Immature natural killer cell (primary cell): Measurements from ENCODE around the gene PCK1. TPM values are rescaled to one million over a fixed set of nuclear protein-coding genes. Genes with fewer than 3 reads are reported as not detected.

Source experiments
- DNase-seq, 3 donors: peaks; one replicate each; pipeline ENCODE4 v3.0.0; 2022; ENCODE audit warnings: mixed read lengths in 1 of 3
- H3K27ac Mint-ChIP-seq, 6 donors: one replicate each; pipeline ENCODE4 v1.8.0; 2020; ENCODE audit warnings: mixed read lengths in 6 of 6, mild to moderate bottlenecking in 5 of 6, inconsistent platforms in 4 of 6, moderate library complexity in 3 of 6
- H3K27me3 Mint-ChIP-seq, 3 donors: one replicate each; pipeline ENCODE4 v1.8.0; 2020 to 2021; ENCODE audit warnings: low read depth in 3 of 3, mild to moderate bottlenecking in 3 of 3, mixed read lengths in 3 of 3, moderate library complexity in 3 of 3, inconsistent platforms in 1 of 3
- H3K36me3 Mint-ChIP-seq, 3 donors: one replicate each; pipeline ENCODE4 v1.8.0; 2020; ENCODE audit warnings: mixed read lengths in 3 of 3, inconsistent platforms in 2 of 3, mild to moderate bottlenecking in 2 of 3
- H3K4me1 Mint-ChIP-seq, 2 donors: one replicate each; pipeline ENCODE4 v1.8.0; 2020; ENCODE audit warnings: inconsistent platforms in 2 of 2, mild to moderate bottlenecking in 2 of 2, mixed read lengths in 2 of 2, moderate library complexity in 1 of 2
- H3K4me3 Mint-ChIP-seq, 5 donors: one replicate each; pipeline ENCODE4 v1.8.0; 2020; ENCODE audit warnings: mild to moderate bottlenecking in 5 of 5, mixed read lengths in 5 of 5, inconsistent platforms in 3 of 5, moderate library complexity in 3 of 5
- H3K9me3 Mint-ChIP-seq, 6 donors: one replicate each; pipeline ENCODE4 v1.8.0; 2020; ENCODE audit warnings: mild to moderate bottlenecking in 6 of 6, mixed read lengths in 6 of 6, inconsistent platforms in 4 of 6, moderate library complexity in 3 of 6
- polyA plus RNA-seq, 3 donors: library from polyadenylated mRNA; unstranded; fragments of 300-500 nt; fragmentation: Illumina TruSeq; gene quantifications; one replicate each; pipeline ENCODE4 v1.2.3, GENCODE V29; 2021

The PCK1 gene
- polyA plus RNA-seq, 3 donors from 2014 or later, result not detected

GRCh38 chr20:57527728-57528127 is 33.2 kb upstream of the PCK1 start:
- DNase-seq, result no peak
- peaks cover 0 to 9% (median 1%) of the 10 kb centered on the region in 3 donors for H3K27me3 Mint-ChIP-seq

DNA sequence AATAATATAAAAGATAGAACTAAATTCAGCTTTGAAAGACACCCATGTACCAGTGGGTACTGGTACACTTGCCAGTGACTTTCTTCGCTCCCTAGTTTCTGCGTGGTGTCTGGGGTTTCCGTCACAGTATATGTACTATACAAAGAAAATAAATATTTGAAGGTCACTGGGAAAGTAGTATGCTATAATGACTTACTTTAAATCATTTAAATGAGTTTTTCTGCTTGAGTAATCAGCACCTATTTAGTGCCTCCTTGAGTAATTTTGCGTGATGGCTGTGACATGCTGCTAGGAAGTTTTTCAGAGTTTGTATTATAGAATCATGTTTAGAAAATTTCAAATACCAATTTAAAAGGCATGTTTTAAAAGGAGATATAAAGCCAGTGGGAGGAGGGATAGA is 32.8 kb upstream of the PCK1 start:
- no peaks in the 10 kb centered on the region for H3K4me1 Mint-ChIP-seq
- H3K9me3 Mint-ChIP-seq, result no peaks in the 10 kb centered on the region
- H3K27me3 Mint-ChIP-seq, result peaks cover 0 to 9% (median 1%) of the 10 kb centered on the region in 3 donors
- no peaks in the 10 kb centered on the region for H3K36me3 Mint-ChIP-seq
- no peak for DNase-seq
- H3K4me3 Mint-ChIP-seq, result no peak overlapping the region
- no peak overlapping the region for H3K27ac Mint-ChIP-seq

More at GRCh38 chr20:57527728-57528127, 33.2 kb upstream of the PCK1 start:
- H3K4me3 Mint-ChIP-seq, result no peak overlapping the region
- no peaks in the 10 kb centered on the region for H3K36me3 Mint-ChIP-seq
- H3K27ac Mint-ChIP-seq, result no peak overlapping the region
- H3K9me3 Mint-ChIP-seq, result no peaks in the 10 kb centered on the region
- no peaks in the 10 kb centered on the region for H3K4me1 Mint-ChIP-seq

DNA sequence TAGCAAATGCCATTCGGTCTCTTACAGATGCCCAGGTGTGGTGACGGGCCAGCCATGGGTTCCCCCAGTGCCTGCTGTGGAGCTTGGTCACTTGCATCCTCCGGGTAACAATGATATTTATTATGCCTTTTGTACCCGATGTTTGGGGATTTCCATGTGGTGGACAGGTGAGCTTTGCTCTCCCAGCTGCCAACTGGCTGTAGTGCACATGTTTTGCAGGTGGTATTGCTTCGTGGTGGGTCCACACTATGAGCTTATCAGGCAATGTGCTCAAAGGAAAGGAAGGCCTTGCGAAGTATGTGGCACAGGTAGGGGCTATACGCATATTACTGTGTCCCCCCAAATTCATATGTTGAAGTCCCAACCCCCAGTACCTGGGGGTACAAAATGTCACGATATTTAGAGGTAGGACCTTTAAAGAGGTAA is 31.7 kb upstream of the PCK1 start:
- Mint-ChIP-seq H3K36me3 (no peaks in the 10 kb centered on the region), H3K9me3 (no peaks in the 10 kb centered on the region), H3K4me1 (no peaks in the 10 kb centered on the region), H3K27ac (no peak overlapping the region), H3K27me3 (peaks cover 1 to 12% (median 3%) of the 10 kb centered on the region in 3 donors), H3K4me3 (no peak overlapping the region)
- no peak for DNase-seq

DNA sequence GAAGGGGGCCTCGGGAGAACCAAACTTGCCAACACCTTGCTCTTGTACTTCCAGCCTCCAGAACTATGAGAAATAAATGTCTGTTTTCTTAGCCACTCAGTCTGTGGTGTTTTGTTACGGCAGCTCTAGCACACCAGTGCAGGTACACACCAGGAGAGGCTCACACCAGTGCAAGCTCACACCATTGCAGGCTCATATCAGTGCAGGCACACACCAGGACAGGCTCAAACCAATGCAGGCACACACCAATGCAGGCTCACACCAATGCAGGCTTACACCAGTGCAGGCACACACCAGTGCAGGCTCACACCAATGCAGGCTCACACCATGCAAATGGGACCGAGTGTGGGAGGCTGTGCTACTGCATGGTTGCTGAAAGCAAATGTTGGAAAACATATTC is 31.1 kb upstream of the PCK1 start:
- no peaks in the 10 kb centered on the region for H3K4me1 Mint-ChIP-seq
- H3K36me3 Mint-ChIP-seq, result no peaks in the 10 kb centered on the region
- H3K27me3 Mint-ChIP-seq, result peaks cover 1 to 12% (median 6%) of the 10 kb centered on the region in 3 donors
- H3K27ac Mint-ChIP-seq, result no peak overlapping the region
- H3K9me3 Mint-ChIP-seq, result no peaks in the 10 kb centered on the region
- no peak overlapping the region for H3K4me3 Mint-ChIP-seq
- no peak for DNase-seq

GRCh38 chr20:57530327-57530981 is 30.5 kb upstream of the PCK1 start:
- no peak overlapping the region for H3K27ac Mint-ChIP-seq
- no peak for DNase-seq
- no peaks in the 10 kb centered on the region for H3K36me3 Mint-ChIP-seq
- no peaks in the 10 kb centered on the region for H3K4me1 Mint-ChIP-seq
- peaks cover 1 to 13% (median 6%) of the 10 kb centered on the region in 3 donors for H3K27me3 Mint-ChIP-seq
- no peak overlapping the region for H3K4me3 Mint-ChIP-seq
- no peaks in the 10 kb centered on the region for H3K9me3 Mint-ChIP-seq

GRCh38 chr20:57532104-57532503 is 28.8 kb upstream of the PCK1 start:
- no peak overlapping the region for H3K27ac Mint-ChIP-seq
- no peak for DNase-seq
- no peaks in the 10 kb centered on the region for H3K36me3 Mint-ChIP-seq
- no peaks in the 10 kb centered on the region for H3K4me1 Mint-ChIP-seq
- peaks cover 1 to 17% (median 6%) of the 10 kb centered on the region in 3 donors for H3K27me3 Mint-ChIP-seq
- H3K4me3 Mint-ChIP-seq, result no peak overlapping the region
- no peaks in the 10 kb centered on the region for H3K9me3 Mint-ChIP-seq

DNA sequence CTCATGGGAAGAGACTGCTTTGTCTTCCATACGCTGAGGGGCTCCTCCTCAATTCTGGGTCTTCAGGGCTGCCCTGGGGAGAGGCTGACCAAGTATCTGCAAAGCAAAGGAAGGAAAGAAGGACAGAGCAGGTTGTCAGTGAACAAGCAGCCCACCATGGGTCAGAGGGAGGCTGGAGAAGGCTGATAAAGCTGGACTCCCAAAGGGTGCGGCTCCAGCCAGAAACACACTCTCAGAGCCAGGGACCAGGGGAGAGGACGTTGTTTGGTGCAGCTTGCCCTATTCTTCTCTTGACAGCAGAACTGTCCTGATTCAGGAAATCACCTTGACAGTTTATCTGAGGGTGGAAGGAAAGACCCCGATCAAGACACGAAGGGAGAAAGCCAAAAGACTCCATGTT is 25.6 kb upstream of the PCK1 start:
- Mint-ChIP-seq H3K27me3 (peaks cover 0 to 14% (median 10%) of the 10 kb centered on the region in 3 donors), H3K27ac (no peak overlapping the region)

DNA sequence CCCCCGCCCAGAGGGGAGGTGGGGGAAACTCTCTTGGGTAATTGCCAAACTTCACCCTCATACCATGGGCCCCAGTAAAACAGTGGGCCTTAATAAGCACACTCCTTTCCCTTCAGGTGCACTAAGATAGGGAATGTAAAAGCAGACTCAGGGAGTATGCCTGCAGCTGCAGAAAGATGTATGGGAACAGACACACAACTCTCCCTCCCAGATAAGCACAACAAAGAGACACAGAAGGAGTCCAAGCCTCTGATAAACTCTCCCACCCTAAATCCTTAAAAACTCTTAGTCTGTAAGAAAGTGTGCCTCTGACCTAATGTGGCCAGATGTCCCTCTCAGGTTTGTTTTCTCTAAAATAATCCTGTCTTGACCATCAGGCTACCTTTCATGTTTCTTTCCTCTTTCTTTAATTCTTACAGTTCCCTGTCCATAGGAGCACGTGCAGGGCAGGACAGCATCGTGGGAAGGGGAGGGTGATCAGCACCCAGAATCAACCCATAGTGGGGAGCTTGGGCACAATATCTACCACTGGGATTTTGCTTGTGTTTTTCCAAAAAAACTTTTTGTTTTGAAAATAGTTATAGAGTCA is 24.7 kb upstream of the PCK1 start:
- no peak overlapping the region for H3K4me3 Mint-ChIP-seq
- H3K27me3 Mint-ChIP-seq, result peaks cover 0 to 15% (median 10%) of the 10 kb centered on the region in 3 donors

More for the DNA sequence above, 25.6 kb upstream of the PCK1 start:
- peaks cover 0 to 2% (median 0%) of the 10 kb centered on the region in 6 donors for H3K9me3 Mint-ChIP-seq
- no peak overlapping the region for H3K4me3 Mint-ChIP-seq
- no peak for DNase-seq
- H3K36me3 Mint-ChIP-seq, result no peaks in the 10 kb centered on the region
- H3K4me1 Mint-ChIP-seq, result no peaks in the 10 kb centered on the region

DNA sequence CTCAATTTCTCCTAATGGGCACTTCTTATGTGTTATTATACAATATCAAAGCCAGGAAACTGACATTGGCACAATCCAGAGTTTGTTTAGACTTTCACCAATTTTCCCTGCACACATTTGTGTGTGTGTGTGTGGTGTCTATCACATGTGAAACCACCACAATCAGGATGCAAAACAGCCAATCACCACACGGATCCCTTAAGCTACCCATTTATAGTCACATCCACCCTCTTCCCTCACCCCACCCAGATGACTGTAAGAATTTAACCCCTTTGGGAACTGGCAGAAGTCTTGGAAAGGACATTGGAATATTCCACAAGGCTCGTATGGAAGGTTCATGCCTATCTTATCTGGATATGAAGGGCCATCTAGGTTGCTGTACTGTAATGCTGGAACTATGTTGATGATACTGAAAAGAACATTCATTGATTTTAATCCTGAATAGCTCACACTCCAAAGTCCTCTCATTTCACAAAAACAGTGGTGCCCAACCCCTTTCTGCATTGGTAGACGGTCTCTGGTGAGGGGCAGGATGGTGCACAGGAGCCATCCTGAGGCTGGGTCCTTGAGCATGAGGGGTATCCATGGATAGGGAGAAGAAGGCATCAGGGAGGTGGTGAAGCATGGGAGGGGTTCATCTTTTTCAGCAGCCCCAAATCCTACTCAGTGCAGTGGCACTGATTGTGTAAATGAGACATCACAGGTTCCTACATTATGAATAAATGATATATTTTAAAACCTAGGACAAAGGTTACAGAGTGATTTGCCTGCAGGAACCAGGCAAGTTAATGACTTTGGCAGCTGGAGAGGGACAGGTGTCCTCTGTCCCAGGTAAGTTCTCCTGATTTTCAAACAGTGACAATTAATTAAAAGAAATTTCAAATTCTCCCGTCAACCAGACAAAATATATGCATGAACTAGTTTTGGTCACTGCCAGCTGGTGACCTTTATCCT is 23.9 kb upstream of the PCK1 start:
- Mint-ChIP-seq H3K4me1 (no peaks in the 10 kb centered on the region), H3K36me3 (no peaks in the 10 kb centered on the region), H3K4me3 (no peak overlapping the region), H3K27me3 (peaks cover 0 to 15% (median 10%) of the 10 kb centered on the region in 3 donors), H3K9me3 (peaks cover 0 to 2% (median 0%) of the 10 kb centered on the region in 6 donors), H3K27ac (no peak overlapping the region)
- DNase-seq, result no peak

More for the DNA sequence above, 24.7 kb upstream of the PCK1 start:
- no peak for DNase-seq
- Mint-ChIP-seq H3K9me3 (peaks cover 0 to 2% (median 0%) of the 10 kb centered on the region in 6 donors), H3K27ac (no peak overlapping the region), H3K36me3 (no peaks in the 10 kb centered on the region), H3K4me1 (no peaks in the 10 kb centered on the region)

- Mint-ChIP-seq H3K27me3 (peaks cover 2 to 15% (median 10%) of the 10 kb centered on the region in 3 donors), H3K9me3 (peaks cover 0 to 2% (median 0%) of the 10 kb centered on the region in 6 donors), H3K27ac (no peak overlapping the region), H3K4me1 (no peaks in the 10 kb centered on the region), H3K36me3 (no peaks in the 10 kb centered on the region), H3K4me3 (no peak overlapping the region)
- no peak for DNase-seq
Observed at GRCh38 chr20:57537822-57538221, 23.1 kb upstream of the PCK1 start.

- peaks cover 0 to 2% (median 0%) of the 10 kb centered on the region in 6 donors for H3K9me3 Mint-ChIP-seq
- H3K27me3 Mint-ChIP-seq, result peaks cover 3 to 12% (median 3%) of the 10 kb centered on the region in 3 donors
- H3K36me3 Mint-ChIP-seq, result no peaks in the 10 kb centered on the region
- no peaks in the 10 kb centered on the region for H3K4me1 Mint-ChIP-seq
- no peak for DNase-seq
- no peak overlapping the region for H3K27ac Mint-ChIP-seq
- no peak overlapping the region for H3K4me3 Mint-ChIP-seq
Observed at GRCh38 chr20:57539889-57540288, 21.0 kb upstream of the PCK1 start.

DNA sequence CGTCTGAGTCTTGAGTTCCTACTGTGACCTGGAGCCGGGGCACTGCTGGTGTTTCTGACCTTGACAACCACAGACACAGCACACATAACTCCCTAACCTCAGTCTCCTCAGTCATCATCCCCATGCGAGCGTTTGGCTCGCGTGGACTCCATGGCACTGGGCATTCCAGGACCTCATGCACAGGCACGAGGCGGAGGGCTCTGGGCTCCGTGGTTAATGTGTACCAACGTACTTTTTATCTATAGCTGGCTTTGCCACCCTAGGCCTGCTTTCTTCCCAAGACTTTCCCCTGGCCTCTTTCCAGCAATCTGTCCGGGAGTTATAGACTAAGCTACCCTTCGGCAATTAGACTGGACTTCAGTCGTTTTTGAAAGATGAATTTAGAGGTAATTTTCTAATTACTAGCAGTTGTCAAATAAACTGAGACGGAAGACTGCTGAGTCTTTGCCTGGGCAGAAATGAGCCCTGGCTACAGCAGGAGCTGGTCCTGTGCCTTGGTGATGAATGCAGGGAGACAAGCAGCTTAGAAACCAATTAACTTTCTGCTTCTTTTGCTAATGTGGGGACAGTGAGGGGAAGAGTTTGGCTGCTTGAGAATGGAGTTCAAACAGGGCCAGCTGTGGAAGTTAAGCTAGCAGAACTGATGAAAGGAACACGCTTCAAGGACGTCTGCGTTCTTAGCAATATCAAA is 19.9 kb upstream of the PCK1 start:
- H3K4me3 Mint-ChIP-seq, result no peak overlapping the region
- peaks cover 3 to 11% (median 4%) of the 10 kb centered on the region in 3 donors for H3K27me3 Mint-ChIP-seq
- H3K9me3 Mint-ChIP-seq, result peaks cover 0 to 2% (median 0%) of the 10 kb centered on the region in 6 donors
- DNase-seq, result no peak
- H3K4me1 Mint-ChIP-seq, result no peaks in the 10 kb centered on the region
- H3K36me3 Mint-ChIP-seq, result no peaks in the 10 kb centered on the region
- no peak overlapping the region for H3K27ac Mint-ChIP-seq

- DNase-seq, result no peak
- no peaks in the 10 kb centered on the region for H3K4me1 Mint-ChIP-seq
- H3K4me3 Mint-ChIP-seq, result no peak overlapping the region
- H3K36me3 Mint-ChIP-seq, result no peaks in the 10 kb centered on the region
- H3K9me3 Mint-ChIP-seq, result peaks cover 0 to 2% (median 0%) of the 10 kb centered on the region in 6 donors
- H3K27ac Mint-ChIP-seq, result no peak overlapping the region
- peaks cover 4 to 5% (median 5%) of the 10 kb centered on the region in 3 donors for H3K27me3 Mint-ChIP-seq
Observed at GRCh38 chr20:57543754-57544153, 17.2 kb upstream of the PCK1 start.
